H1 (cell line): ENCODE data around the gene AP1G2. TPM values are rescaled to one million over a fixed set of nuclear protein-coding genes. Genes with fewer than 3 reads are reported as not detected.
A peak's percentile ranks its signal among the peaks of the same experiment; 100 is the strongest.

Experiments
- ATF2 ChIP-seq: IDR thresholded peaks from 2 replicates; pipeline ENCODE4 v1.6.1; 2012; ENCODE audit warnings: low read length, inconsistent platforms
- CREB1 ChIP-seq: IDR thresholded peaks from 2 replicates; pipeline ENCODE4 v1.6.1; 2012; ENCODE audit warnings: inconsistent platforms
- CTBP2 ChIP-seq: IDR thresholded peaks from 2 replicates; pipeline ENCODE4 v1.7.0; 2011; ENCODE audit warnings: borderline replicate concordance, mild to moderate bottlenecking, moderate library complexity, mixed read lengths, low read length; ENCODE audit not compliant: insufficient read depth, insufficient read length
- E2F6 ChIP-seq: IDR thresholded peaks from 2 replicates; pipeline ENCODE4 v1.6.1; 2012; ENCODE audit warnings: inconsistent platforms
- EP300 ChIP-seq, 2 experiments: IDR thresholded peaks; 1 replicate in 1 of 2; 2 replicates in 1 of 2; pipeline ENCODE4 v1.6.1; 2011 to 2012; ENCODE audit warnings: low read depth in 2 of 2, low read length in 2 of 2, mild to moderate bottlenecking in 2 of 2, borderline replicate concordance in 1 of 2, inconsistent platforms in 1 of 2, moderate library complexity in 1 of 2
- HDAC2 ChIP-seq, 2 experiments: fragments of 300-600 bp in 1 of 2; sonication (generic) in 1 of 2; IDR thresholded peaks; 2 replicates each; pipeline ENCODE4 v1.6.1; 2011 to 2012; ENCODE audit warnings: low read depth in 2 of 2, low read length in 2 of 2, mild to moderate bottlenecking in 2 of 2, moderate library complexity in 2 of 2, borderline replicate concordance in 1 of 2, inconsistent platforms in 1 of 2
- POLR2AphosphoS5 ChIP-seq: IDR thresholded peaks from 2 replicates; pipeline ENCODE4 v1.6.1; 2011; ENCODE audit warnings: low read depth, low read length
- RAD21 ChIP-seq, 2 experiments: IDR thresholded peaks in 1 of 2; conservative IDR thresholded peaks in 1 of 2; 2 replicates each; pipeline ENCODE4 v1.6.1; 2011; ENCODE audit warnings: low read depth in 2 of 2, low read length in 2 of 2, improper control_type of control experiment in 1 of 2, inconsistent platforms in 1 of 2, mild to moderate bottlenecking in 1 of 2, moderate library complexity in 1 of 2
- SAP30 ChIP-seq: fragments of 300-600 bp; sonication (generic); IDR thresholded peaks from 2 replicates; pipeline ENCODE4 v1.7.1; 2012; ENCODE audit warnings: low read length, moderate library complexity, mild to moderate bottlenecking, inconsistent platforms; ENCODE audit not compliant: insufficient read depth, insufficient replicate concordance
- SIN3A ChIP-seq, 2 experiments: IDR thresholded peaks in 1 of 2; conservative IDR thresholded peaks in 1 of 2; 2 replicates each; pipeline ENCODE4 v1.6.1; 2011 to 2012; ENCODE audit warnings: low read length in 2 of 2, improper control_type of control experiment in 1 of 2, low read depth in 1 of 2, mild to moderate bottlenecking in 1 of 2
- SP1 ChIP-seq: IDR thresholded peaks from 2 replicates; pipeline ENCODE4 v1.6.1; 2011; ENCODE audit warnings: low read depth, low read length
- TAF1 ChIP-seq: IDR thresholded peaks from 2 replicates; pipeline ENCODE4 v1.6.1; 2011; ENCODE audit warnings: mild to moderate bottlenecking, low read depth, low read length
- TAF7 ChIP-seq: optimal IDR thresholded peaks from 2 replicates; pipeline ENCODE3; 2011; ENCODE audit warnings: low read depth, mild to moderate bottlenecking, inconsistent platforms, low read length, moderate library complexity, borderline replicate concordance
- YY1 ChIP-seq: IDR thresholded peaks from 2 replicates; pipeline ENCODE4 v1.6.1; 2011; ENCODE audit warnings: low read depth, mild to moderate bottlenecking, low read length
- polyA plus RNA-seq, 7 experiments: library from polyadenylated mRNA; depleted of rRNA in 3 of 7; stranded (reverse) in 5 of 7; unstranded in 2 of 7; fragments of >200 nt in 5 of 7; fragments of 200-250 nt in 2 of 7; gene quantifications; 1 replicate in 5 of 7; 2 replicates in 1 of 7; 4 replicates in 1 of 7; pipeline versions ENCODE4 v1.2.1 to v1.2.3, GENCODE V29; 2011 to 2013; ENCODE audit warnings: missing spikeins in 2 of 7, mixed read lengths in 2 of 7
- total RNA-seq: library from RNA; stranded (reverse); fragmentation: NEBNext Ultra II Directional; extraction: Animal tissue kit (Norgen Biotek cat#: 25700); gene quantifications from 2 replicates; pipeline ENCODE4 v1.2.1, GENCODE V29; 2021

AP1G2 gene
- total and polyA plus RNA-seq, 2 of the 8 experiments (the other 6 are each of a cell fraction or from before 2014, with no cell fraction given): 70.9 to 134 TPM

DNA sequence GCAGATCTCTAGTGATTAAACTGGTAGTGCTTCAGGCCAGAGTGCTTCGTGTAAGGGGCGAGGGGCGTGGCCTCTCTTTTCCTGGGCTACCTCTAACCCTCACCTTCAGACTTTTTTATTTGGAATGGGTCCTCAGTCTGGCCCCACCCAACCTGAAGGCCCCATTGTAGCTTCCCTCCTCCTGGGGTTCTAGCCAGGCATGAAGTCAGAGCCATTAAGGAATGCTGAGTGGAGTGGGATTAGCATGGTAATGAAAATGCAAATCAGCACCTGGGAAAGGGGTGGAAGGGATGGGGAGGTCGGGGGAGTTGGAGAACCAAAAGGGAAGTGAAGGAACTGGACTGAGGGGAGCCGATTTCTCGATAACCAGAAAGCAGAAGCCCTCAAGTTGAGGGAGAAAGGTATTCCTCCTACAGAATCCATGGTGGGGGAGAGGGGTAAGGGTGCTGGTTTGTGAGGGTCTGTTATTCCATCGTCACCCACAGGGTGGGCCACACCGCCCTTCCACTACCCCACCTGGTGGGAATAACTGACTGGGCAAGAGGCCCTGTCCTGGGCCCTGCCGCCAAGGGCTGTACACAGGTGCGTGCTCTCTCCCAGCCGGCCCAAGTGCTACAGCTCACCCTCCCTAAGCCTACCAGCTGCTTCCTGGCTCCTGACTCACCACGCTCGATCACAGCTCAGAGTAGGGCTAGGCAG lies 30.1 kb downstream of the AP1G2 start (continued):
- TF ChIP-seq EP300 (IDR thresholded peaks at IDR 0.05; ENCODE audit: borderline replicate concordance in 1 of 2, low read depth in 2 of 2, low read length in 2 of 2) (peak in 1 of 2 experiments; percentile 23; a peak in 1 of 3 replicates), YY1 (peak; percentile 49; the same call in 1 of the 2 replicates), SP1 (peak; percentile 67; the same call in 1 of the 2 replicates), SIN3A (conservative IDR thresholded peaks at IDR 0.05 in 1 of 2, IDR thresholded peaks at IDR 0.05 in 1 of 2; ENCODE audit: low read depth in 1 of 2, low read length in 2 of 2) (peak in 1 of 2 experiments; percentile 77; a peak in 2 of 4 replicates), SAP30 (peak; percentile 84), TAF1 (peak; percentile 60), CTBP2 (peak; percentile 74), TAF7 (peak; percentile 40), E2F6 (no peak), HDAC2 (IDR thresholded peaks at IDR 0.05; ENCODE audit: borderline replicate concordance in 1 of 2, low read depth in 2 of 2, low read length in 2 of 2) (peak in 1 of 2 experiments; percentile 81; a peak in 1 of 4 replicates), ATF2 (peak; percentile 38; the same call in 1 of the 2 replicates), RAD21 (IDR thresholded peaks at IDR 0.05 in 1 of 2, conservative IDR thresholded peaks at IDR 0.05 in 1 of 2; ENCODE audit: low read depth in 2 of 2, low read length in 2 of 2) (0 out of 4 replicates have a peak, but pooled peaks of 1 of the 2 experiments have one; percentile 4), POLR2AphosphoS5 (peak; percentile 95), CREB1 (0 out of 2 replicates have a peak, but pooled peaks have one; percentile 23)
